Stimulated activated CD8-positive, alpha-beta memory T cell treated with anti-CD3 and anti-CD28 coated beads, Interleukin-2, amount 100 ng/mL, for 1 hour (primary cell): Measurements from ENCODE around the gene CPA5.

Experiments used
- DNase-seq, 2 donors: peaks; one replicate each; pipeline ENCODE4 v3.0.0-alpha.2; 2020; ENCODE audit warnings: low read depth in 2 of 2

Gene CPA5

DNA sequence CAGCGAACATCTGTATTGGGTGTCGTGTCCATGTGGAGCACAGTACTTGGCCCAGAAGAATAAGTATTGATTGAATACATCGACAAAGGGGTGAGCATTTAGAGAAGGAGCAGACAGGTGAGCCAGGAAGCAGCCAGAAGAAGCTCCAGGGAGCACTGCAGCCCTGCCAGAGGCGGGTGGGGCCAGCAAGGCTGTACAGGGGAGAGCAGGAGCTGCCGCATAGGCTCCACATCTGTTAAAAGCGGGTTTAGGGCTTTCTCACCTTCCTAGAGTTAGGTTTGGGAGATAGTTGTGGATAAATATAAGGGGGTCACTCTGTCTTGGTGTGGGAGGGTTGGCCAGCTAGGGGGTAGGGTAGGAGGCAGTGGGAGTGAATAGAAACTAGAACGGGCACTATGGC, 34.4 kb downstream of the CPA5 start:
- no peak for DNase-seq

DNA sequence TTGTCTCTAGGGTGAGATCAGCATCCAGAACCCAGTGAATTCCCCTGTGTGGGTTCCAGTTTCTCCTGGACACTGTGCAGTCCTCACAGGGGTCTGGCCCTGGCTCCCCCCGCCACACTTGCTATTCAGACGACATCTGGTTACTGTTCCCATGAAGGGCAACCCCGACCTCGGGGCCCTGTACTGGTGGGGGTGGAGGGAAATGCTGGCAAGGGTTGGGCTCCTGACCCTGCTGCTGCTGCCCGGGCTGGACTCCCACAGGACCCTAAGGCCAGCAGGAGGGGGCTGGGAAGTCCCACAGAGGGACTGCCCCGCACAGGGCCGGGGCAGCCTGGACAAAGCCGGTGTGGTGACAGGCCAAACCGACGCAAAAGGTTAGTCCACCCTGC, 34.9 kb downstream of the CPA5 start:
- DNase-seq, result no peak

DNA sequence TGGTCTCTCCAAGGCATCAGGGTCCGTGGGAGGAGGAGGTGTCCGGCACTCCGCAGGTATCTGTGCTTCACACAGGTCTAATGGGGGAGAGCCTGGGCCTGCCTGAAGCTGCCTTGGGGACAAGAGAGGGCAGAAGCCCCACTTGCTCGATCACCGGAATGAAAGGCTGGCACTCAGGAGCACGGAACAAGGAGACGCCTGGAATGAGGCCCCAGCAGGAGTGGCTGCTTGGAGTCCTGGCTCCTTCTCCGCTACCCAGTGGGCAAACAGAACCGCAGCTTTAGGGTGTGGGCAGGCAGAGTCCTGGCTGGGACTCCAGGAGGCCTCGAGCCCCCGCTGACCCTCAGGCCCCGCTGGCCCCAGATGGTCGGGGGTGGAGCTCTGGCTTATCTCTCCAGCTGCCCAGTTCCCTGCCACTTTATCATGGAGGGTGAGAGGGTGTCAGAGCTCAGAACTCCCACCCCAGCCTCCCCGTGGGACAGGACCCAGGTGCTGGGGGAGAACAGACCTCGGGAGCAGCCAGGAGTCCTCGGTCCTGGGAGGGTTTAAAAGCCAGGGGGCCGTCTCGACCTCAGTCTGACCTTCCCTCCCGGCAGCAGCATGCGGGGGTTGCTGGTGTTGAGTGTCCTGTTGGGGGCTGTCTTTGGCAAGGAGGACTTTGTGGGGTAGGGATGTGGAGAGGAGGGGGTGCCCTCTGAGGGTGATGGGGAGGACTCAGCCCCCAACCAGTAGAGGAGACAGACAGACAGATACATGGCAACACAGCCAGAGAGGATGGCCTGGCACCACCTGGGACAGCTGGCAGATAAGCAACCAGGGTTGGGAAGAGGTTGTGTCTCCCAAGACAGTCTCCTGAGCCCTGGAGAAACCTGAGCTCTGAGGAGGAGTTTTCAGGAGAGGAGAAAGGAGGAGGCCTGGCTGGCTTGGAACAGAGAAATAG, 35.6 kb downstream of the CPA5 start, which contains the start of gene CPA1:
TSS of gene CPA1 (plus strand) at position 574 of the 940 bp plus-strand sequence. CDS start at position 601, 27 bp downstream.
- no peak for DNase-seq

DNA sequence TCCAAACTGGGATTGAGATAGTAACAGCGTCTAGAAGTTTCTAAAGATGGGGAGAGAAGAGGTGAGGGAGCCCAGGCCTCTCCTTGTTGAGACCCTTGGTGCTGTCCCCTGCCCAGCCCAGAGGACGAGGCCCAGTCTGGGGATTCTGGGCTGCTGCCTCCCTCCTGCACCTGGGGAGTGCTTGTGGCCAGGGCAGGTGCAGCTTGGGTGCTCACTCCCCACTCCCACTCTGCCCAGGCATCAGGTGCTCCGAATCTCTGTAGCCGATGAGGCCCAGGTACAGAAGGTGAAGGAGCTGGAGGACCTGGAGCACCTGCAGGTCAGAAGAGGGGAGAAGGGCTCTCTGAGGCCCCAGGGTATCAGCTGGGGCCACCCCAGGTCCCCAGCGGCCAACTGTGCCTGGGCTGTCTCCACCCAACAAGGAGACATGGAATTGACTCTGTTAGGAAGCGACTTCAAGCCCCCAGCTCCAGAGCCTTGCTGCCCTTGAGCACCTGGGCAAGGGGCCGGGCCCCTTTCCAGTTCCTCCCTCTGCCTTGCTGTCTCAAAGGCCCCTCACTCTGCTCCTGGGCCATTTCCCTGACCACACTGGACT, 36.3 kb downstream of the CPA5 start:
- no peak for DNase-seq

DNA sequence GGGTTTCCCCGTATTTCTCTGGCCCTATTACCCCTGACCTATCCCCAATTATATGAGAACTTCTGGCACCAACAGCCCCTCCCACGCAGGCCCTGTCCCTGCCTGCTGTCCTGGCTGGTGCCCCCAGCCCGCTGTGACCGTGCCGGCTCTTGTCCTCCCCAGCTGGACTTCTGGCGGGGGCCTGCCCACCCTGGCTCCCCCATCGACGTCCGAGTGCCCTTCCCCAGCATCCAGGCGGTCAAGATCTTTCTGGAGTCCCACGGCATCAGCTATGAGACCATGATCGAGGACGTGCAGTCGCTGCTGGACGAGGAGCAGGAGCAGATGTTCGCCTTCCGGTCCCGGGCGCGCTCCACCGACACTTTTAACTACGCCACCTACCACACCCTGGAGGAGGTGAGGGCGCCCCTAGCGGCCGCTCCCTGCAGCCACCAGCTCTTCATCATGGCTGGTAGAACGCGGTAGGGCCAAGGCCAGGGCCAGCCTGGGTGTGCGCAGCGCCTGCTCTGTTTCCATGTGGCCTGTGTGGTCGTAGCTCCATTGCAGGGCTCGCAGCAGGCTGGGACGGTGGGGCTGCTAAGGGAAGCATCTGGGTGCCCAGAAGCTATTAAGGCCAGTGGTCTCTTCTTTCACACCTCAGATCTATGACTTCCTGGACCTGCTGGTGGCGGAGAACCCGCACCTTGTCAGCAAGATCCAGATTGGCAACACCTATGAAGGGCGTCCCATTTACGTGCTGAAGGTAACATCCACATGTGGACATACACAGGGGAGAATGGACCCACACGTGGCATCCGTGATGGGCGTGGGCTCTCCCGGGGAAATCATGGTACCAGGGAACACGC, 37.1 kb downstream of the CPA5 start:
- DNase-seq, result no peak

DNA sequence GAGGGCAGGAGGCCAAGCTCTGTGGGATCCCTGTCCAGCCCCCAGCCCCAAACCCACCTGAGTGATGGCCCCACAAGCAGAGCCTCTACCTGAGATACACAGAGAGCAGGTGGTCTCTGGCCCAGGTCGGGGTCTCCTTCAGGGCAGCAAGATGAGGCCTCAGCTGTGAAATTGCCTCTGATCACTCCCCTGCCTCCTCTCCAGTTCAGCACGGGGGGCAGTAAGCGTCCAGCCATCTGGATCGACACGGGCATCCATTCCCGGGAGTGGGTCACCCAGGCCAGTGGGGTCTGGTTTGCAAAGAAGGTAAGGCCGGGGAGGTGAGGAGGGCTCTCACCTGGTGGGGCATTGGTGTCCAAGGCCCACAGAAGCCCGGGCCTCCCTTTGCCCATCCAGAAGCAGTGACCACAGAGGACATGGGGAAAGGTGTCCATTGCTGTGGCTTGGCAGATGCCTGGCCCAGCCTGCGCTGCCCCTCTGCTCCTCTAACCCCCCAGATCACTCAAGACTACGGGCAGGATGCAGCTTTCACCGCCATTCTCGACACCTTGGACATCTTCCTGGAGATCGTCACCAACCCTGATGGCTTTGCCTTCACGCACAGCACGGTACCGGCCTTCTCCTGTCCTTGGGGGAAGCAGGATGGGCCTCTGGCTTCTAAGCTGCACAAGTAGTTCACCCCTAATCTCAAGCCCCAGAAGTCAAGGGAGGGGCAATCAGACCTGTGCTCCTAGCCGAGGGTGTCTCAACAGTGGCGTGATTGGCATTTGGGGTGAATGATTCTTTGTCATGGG, 38.8 kb downstream of the CPA5 start:
- DNase-seq, result no peak

DNA sequence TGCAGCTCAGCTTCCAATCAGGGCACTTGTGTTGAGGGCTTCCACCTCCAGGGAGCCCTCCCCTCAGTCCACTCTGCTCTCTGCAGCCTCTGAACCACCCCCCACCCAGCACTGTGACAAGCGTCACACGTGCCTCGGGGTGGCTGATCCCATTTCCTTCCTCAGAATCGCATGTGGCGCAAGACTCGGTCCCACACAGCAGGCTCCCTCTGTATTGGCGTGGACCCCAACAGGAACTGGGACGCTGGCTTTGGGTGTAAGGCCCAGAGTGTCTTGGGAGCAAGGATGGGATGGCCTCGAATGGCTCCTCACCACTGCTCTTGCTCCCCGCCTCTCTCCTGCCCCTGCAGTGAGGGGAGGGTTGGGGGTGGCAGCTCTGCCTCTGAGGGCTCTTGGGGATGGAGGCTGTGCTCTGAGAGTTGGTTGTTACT, 39.8 kb downstream of the CPA5 start:
- DNase-seq, result no peak

DNA sequence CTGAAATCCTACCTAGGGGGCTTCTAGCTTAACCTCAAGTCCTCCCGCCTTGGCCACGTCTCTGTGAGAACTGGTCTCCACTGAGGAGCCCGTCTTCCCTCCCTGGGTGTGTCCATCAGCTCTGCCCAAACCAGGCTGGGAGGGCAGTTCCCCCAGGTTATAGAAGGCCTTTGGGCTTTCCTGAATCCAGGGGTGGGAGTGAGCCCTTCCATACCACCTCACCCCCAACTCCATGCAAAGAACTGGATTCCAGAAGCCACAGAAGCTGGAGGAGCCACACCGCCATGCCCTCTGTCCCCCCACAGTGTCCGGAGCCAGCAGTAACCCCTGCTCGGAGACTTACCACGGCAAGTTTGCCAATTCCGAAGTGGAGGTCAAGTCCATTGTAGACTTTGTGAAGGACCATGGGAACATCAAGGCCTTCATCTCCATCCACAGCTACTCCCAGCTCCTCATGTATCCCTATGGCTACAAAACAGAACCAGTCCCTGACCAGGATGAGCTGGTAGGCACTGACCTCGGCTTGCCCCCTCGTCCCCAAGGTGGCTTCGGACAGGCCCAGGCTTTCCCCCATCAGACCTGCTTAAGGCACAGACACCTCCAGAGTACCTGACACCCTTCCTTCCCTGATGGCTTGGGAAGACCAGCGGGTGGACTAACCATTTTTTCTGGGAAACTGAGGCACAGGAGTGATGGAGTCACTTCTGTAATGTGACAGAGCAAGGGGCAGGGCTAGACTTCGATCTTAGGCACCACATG, 40.4 kb downstream of the CPA5 start:
- no peak for DNase-seq

DNA sequence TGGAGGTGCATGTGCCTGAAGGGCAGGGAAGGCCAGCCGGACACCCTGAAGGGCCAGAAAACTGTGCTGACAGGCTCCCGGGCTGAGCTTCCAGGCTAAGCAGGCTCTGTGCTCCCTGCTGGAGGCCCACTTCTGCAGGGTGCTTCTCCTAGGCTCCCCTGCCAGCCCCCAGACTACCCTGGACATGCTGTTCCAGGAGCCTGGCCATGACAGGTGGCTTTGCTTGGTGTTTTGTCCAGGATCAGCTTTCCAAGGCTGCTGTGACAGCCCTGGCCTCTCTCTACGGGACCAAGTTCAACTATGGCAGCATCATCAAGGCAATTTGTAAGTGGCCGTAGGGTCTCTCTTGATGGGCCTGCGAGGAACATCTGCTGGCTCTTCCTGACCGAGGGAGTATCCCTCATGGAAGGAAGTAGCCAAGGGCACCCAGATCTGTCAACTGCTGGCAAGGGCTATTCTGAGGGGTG, 41.0 kb downstream of the CPA5 start:
- no peak for DNase-seq

DNA sequence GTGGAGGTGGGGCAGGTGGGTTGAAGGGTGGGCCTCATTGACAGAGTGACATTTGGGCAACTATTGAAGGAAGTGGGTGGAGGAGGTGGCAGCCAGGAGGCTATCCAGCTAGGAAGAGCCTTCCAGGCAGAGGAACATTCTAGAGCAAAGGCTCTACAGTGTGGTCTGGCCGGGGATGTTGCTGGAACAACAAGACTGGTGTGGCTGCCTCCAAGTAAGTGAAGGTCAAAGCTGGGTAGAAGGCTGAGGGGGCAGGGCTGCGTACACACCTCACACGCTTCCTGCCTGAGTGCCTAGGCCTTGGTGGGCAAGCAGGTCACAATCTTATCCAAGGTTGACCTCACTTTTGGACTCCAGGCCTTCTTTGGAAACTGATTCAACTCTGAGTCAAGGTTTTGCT, 42.3 kb downstream of the CPA5 start:
- no peak for DNase-seq

DNA sequence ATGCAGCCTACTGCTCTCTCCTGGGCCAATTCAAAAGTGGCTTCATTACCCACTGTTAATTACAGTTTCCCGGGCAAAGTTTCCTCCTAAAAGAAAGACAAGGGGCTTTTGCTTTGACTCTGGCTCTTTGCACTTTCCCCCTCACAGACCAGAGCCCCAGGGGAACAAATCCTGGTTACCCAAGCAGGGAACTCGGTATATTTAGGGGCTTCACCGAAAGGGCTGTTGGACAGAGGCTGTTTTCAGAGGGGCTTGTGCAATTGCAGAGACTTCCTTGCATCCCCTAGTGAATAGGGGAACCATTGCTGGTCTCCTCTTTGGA, 42.7 kb downstream of the CPA5 start:
- no peak for DNase-seq

DNA sequence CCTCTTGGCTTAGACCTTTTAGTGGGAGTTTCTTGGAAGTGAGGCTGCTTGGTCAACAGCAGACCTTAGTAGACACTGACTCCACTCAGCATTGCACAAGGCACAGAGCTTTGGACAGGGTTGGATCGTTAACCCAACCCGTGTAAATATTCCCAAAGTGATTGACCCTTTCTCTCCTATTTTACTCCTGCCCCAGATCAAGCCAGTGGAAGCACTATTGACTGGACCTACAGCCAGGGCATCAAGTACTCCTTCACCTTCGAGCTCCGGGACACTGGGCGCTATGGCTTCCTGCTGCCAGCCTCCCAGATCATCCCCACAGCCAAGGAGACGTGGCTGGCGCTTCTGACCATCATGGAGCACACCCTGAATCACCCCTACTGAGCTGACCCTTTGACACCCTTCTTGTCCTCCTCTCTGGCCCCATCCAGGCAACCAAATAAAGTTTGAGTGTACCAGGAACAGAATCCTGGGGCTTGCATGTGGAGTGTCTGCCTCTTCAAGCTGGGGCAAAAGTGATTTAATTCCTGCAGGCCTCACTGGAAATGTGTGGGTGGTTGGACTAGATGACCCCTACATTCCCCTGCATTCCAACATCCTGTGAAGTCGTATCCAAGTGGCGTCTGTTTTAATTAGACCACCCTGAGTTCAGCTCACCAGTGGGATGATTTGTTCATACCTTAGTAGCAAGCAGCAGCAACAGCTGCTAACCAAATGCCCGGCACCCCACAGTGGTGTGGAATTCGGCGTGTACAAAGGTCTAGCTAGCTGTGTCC, 43.2 kb downstream of the CPA5 start:
- DNase-seq, result no peak

DNA sequence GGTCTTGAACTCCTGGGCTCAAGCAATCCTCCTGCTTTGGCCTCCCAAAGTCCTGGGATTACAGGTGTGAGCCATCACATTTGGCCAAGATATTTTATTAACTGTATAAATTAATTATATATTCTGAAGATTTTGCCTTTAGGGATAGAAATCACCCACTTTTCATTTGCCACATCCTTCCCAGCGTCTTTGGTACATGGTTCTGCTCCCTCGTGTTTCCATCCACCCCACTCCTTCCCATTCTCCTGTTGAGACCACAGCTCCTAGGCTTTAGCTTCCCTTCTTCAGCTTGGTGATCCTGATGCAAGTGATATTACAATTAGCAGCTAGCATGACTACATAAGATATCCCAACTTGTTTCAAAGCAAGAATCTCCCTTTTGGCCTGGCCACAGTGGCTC, 44.1 kb downstream of the CPA5 start:
- no peak for DNase-seq

DNA sequence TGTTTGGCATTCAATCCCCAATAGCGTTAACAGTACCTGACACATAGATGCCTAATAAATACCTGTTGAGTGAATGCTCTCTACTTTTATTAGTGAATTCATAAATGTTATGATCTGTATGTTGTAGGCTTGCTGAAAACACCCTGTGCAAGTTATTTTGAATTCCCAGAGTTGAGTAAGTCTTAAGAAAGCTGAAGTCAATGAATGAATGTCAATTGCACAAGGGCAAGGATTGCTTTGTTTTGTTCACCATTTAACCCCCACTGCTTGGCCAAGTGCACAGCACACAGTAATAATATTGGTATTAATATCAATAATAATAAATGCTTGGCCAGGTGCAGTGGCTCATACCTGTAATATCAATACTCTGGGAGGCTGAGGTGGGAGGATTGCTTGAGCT, 45.9 kb downstream of the CPA5 start:
- DNase-seq, result no peak

DNA sequence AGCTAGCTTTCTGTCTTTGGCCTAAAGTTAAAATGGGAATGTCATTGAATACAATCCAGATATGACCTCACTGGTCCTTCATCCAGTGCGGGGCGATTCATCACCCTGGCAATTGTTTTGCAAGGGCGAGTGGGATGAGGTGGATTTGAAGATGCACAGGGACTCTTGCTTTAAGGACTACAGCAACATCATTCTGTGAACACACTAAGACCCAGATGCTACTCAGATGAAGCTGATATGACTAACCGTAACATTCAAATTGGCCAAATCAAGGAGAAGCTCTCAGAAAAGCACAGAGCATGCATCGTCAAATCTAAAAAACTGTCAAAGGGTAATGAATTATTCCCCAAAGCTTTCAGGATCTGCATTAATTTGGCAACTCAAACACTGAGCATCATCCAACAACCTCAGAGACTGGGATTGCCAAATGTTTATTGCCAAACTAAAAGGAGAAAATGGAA, 48.5 kb downstream of the CPA5 start:
- DNase-seq, result no peak

DNA sequence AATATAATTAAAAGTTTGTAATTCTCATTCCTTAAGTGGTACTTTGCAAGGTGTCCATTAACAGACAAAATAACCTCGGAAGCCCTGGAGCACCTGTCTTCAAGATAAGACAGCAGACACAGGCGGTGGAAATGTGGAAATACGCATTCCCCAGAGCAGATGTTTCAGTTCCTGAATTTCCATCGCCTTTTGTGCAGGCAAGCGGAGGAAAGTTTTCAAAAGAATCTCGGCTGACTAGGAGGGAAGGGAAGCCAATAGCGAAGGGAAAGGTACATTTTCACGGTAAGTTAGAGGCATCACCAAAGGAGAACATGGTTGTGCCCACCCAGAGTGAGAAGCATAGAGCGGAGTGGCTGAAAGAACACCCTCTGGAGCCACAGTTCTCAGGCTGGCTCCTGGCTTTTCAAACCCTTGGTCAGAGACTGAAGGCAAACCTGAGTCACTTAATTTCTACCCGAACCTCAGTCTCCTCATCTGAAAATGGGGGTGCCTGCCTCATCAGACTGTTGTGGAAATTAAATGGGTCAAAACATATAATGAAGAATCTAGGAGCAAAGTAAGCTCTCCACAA, 49.3 kb downstream of the CPA5 start:
- no peak for DNase-seq

DNA sequence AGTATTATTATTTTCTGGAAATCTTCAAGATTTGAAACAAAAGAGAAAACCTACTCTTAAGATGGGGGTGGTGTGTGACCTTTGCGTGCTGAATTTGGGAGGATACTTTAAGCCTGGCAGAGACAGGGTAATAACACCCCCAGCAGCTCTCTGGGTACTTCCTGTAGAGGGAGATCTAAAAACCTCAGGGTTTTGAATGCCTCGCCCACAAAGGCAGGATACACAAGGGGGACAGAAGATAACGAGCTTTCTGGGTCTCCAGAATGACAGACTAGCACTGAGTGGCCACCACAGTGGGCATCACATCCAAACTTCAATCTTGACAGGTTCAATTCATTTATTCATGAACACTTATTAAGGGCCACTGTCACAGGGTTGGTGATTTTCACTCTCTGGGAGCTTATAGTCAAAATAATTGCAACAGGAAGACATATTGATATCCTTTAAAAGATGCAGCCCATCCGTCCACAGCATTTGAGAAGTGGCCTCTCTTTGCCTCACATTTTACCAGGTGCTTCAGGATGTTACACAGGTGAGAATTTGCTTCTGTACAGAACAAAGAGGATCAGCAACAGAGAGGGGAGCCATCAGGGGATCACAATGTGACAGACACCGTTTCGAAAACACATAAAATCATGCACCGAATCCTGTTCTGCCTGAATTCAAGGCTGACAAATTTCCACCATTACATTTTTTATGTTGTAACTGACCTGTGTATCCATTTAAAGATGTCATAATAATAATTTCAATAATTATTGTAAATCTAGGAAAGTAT, 50.0 kb downstream of the CPA5 start:
- no peak for DNase-seq

DNA sequence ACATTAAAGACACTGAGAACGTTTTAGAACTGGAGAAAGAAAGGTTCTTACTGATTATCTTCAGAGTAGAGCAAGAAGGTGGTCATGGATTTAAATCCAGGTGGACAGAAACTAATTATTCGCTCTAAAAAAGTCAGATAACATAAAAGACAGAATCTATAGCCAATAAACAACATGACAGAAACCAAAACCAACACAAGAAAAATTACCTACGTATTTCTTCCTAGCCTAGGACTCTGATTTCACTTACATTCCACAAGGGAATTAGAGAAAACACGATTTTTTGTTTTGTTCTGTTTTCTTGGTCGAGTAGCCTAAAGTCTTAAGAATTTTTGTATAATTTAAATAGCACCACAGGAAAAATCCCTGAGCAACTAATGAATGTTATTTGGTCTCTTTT, 50.8 kb downstream of the CPA5 start:
- no peak for DNase-seq

DNA sequence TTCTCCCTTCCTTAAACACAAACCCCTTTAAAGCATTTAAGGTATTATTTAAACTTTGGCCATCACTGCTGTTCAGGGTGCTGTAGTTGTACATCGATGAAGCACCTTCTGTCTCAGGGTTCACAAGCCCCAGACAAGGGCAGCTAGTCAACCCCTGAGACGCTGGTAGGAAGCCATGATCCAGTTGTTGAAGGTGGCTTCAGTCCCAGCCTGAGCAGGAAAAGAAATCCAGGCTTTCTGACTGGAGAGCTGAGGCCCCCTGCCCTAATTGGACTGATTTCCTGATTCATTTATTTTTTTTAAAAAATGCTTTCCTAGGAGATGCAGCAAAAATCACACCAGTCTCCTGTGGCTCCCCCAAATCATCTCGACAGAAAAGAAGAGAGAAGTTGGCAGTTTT, 51.5 kb downstream of the CPA5 start:
- no peak for DNase-seq
